NB4 (cell line): ENCODE results near the gene MKS1.

Source experiments
- DNase-seq: peaks from one replicate; pipeline ENCODE4 v3.0.0; 2010; ENCODE audit warnings: low read depth
- H3K4me3 ChIP-seq: one replicate; pipeline ENCODE4 v1.5.1; 2011; ENCODE audit warnings: mild to moderate bottlenecking, low read depth, low read length, moderate library complexity
- CTCF ChIP-seq: IDR thresholded peaks from one replicate; pipeline ENCODE4 v1.5.1; 2012; ENCODE audit warnings: low read depth, low read length
- MAX ChIP-seq: IDR thresholded peaks from 2 replicates; pipeline ENCODE4 v1.6.1; 2011; ENCODE audit warnings: low read depth, low read length
- MYC ChIP-seq: IDR thresholded peaks from 2 replicates; pipeline ENCODE4 v1.6.1; 2011; ENCODE audit warnings: low read depth, low read length
- POLR2A ChIP-seq: IDR thresholded peaks from 2 replicates; pipeline ENCODE4 v1.6.1; 2011; ENCODE audit warnings: mild to moderate bottlenecking; ENCODE audit not compliant: insufficient read length; ENCODE audit errors: extremely low read depth

The MKS1 gene

GRCh38 chr17:58195518-58196123, 23.4 kb downstream of the MKS1 start:
- DNase-seq: no peak
- no peak for TF ChIP-seq MAX
- H3K4me3 ChIP-seq: no peak overlapping the region

- DNase-seq: no peak
- no peak overlapping the region for H3K4me3 ChIP-seq
- no peak for TF ChIP-seq MYC
- TF ChIP-seq CTCF: peak; percentile 23
- no peak for TF ChIP-seq POLR2A
- TF ChIP-seq MAX: no peak
Observed at GRCh38 chr17:58193641-58194255, 25.3 kb downstream of the MKS1 start.

- H3K4me3 ChIP-seq: no peak within 1 kb of the TSS
- DNase-seq: peak; percentile 14
Observed at GRCh38 chr17:58192612-58193011, 26.4 kb downstream of the MKS1 start, which contains the start of gene EPX. Gene EPX, plus strand, starts transcription at chr17:58192726. Its CDS starts 121 bp downstream, at chr17:58192847.

GRCh38 chr17:58191241-58191896, 27.7 kb downstream of the MKS1 start:
- peak; percentile 28 for DNase-seq
- TF ChIP-seq MAX (no peak), MYC (no peak), POLR2A (no peak), CTCF (no peak)
- no peak overlapping the region for H3K4me3 ChIP-seq

More at GRCh38 chr17:58192612-58193011, 26.4 kb downstream of the MKS1 start, which contains the start of gene EPX:
- TF ChIP-seq MAX: no peak
- TF ChIP-seq CTCF: no peak
- TF ChIP-seq MYC: no peak
- no peak for TF ChIP-seq POLR2A

- H3K4me3 ChIP-seq: no peak overlapping the region
- DNase-seq: peak; percentile 64
- TF ChIP-seq CTCF: no peak
- no peak for TF ChIP-seq POLR2A
- TF ChIP-seq MYC: no peak
- TF ChIP-seq MAX: no peak
Observed at GRCh38 chr17:58189436-58190146, 29.5 kb downstream of the MKS1 start.
